ENCODE results near the gene SPDEF.
A peak's percentile ranks its signal among the peaks of the same experiment; 100 is the strongest.

SPDEF gene

DNA sequence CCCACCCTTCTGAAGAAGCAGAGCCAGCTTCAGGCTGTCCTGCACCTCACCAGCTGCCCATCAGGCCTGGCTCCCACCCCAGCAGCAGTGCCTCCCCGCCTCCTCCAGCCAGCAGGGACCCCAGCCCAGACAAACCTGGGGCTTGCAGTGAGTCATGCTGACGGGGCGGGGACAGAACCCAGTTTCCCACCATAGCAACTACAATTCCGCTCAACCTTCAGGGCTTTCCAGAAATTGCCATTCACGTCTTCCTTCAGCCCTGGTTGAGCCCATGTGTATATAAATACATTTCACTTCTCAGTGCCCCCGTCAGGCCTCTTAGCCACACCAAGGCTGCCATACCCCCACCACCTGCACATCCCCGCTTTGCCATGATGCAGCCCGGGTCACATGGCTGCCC, 4.4 kb downstream of the SPDEF start:
- H3K36me3 ChIP-seq (ENCODE audit: control insufficient read depth in 1 of 2, insufficient read depth in 2 of 2, low read length in 2 of 2), result no peaks in the 10 kb centered on the region
- no peak overlapping the region for H3K4me3 ChIP-seq (ENCODE audit: low read depth in 1 of 2, low read length in 2 of 2)
- H3K9me3 ChIP-seq (ENCODE audit: control insufficient read depth in 1 of 2, low read length in 2 of 2), result no peaks in the 10 kb centered on the region
- H3K27ac ChIP-seq (ENCODE audit: low read length), result no peak overlapping the region
- H3K4me1 ChIP-seq (ENCODE audit: control insufficient read depth in 1 of 2, insufficient read depth in 2 of 2, low read length in 2 of 2), result no peaks in the 10 kb centered on the region
- H3K27me3 ChIP-seq (ENCODE audit: low read depth, low read length), result no peaks in the 10 kb centered on the region

GRCh38 chr6:34549804-34550202, 6.3 kb downstream of the SPDEF start:
- Histone ChIP-seq H3K27me3 (ENCODE audit: low read depth, low read length) (no peaks in the 10 kb centered on the region), H3K4me3 (ENCODE audit: low read depth in 1 of 2, low read length in 2 of 2) (no peak overlapping the region), H3K27ac (ENCODE audit: low read length) (no peak overlapping the region), H3K9me3 (ENCODE audit: control insufficient read depth in 1 of 2, low read length in 2 of 2) (no peaks in the 10 kb centered on the region), H3K36me3 (ENCODE audit: control insufficient read depth in 1 of 2, insufficient read depth in 2 of 2, low read length in 2 of 2) (no peaks in the 10 kb centered on the region), H3K4me1 (ENCODE audit: control insufficient read depth in 1 of 2, insufficient read depth in 2 of 2, low read length in 2 of 2) (peaks cover 0 to 3% of the 10 kb centered on the region in 2 donors)

GRCh38 chr6:34549026-34549803, 6.9 kb downstream of the SPDEF start:
- peaks cover 0 to 3% of the 10 kb centered on the region in 2 donors for H3K4me1 ChIP-seq (ENCODE audit: control insufficient read depth in 1 of 2, insufficient read depth in 2 of 2, low read length in 2 of 2)
- H3K9me3 ChIP-seq (ENCODE audit: control insufficient read depth in 1 of 2, low read length in 2 of 2), result no peaks in the 10 kb centered on the region
- no peak overlapping the region for H3K27ac ChIP-seq (ENCODE audit: low read length)
- H3K4me3 ChIP-seq (ENCODE audit: low read depth in 1 of 2, low read length in 2 of 2), result no peak overlapping the region
- no peaks in the 10 kb centered on the region for H3K27me3 ChIP-seq (ENCODE audit: low read depth, low read length)
- no peaks in the 10 kb centered on the region for H3K36me3 ChIP-seq (ENCODE audit: control insufficient read depth in 1 of 2, insufficient read depth in 2 of 2, low read length in 2 of 2)

- H3K27ac ChIP-seq (ENCODE audit: low read length), result no peak overlapping the region
- H3K4me1 ChIP-seq (ENCODE audit: control insufficient read depth in 1 of 2, insufficient read depth in 2 of 2, low read length in 2 of 2), result peaks cover 0 to 3% of the 10 kb centered on the region in 2 donors
- no peak overlapping the region for H3K4me3 ChIP-seq (ENCODE audit: low read depth in 1 of 2, low read length in 2 of 2)
- no peaks in the 10 kb centered on the region for H3K27me3 ChIP-seq (ENCODE audit: low read depth, low read length)
- H3K9me3 ChIP-seq (ENCODE audit: control insufficient read depth in 1 of 2, low read length in 2 of 2), result no peaks in the 10 kb centered on the region
- H3K36me3 ChIP-seq (ENCODE audit: control insufficient read depth in 1 of 2, insufficient read depth in 2 of 2, low read length in 2 of 2), result no peaks in the 10 kb centered on the region
These were observed 8.2 kb downstream of the SPDEF start for GRCh38 chr6:34547701-34548644.

DNA sequence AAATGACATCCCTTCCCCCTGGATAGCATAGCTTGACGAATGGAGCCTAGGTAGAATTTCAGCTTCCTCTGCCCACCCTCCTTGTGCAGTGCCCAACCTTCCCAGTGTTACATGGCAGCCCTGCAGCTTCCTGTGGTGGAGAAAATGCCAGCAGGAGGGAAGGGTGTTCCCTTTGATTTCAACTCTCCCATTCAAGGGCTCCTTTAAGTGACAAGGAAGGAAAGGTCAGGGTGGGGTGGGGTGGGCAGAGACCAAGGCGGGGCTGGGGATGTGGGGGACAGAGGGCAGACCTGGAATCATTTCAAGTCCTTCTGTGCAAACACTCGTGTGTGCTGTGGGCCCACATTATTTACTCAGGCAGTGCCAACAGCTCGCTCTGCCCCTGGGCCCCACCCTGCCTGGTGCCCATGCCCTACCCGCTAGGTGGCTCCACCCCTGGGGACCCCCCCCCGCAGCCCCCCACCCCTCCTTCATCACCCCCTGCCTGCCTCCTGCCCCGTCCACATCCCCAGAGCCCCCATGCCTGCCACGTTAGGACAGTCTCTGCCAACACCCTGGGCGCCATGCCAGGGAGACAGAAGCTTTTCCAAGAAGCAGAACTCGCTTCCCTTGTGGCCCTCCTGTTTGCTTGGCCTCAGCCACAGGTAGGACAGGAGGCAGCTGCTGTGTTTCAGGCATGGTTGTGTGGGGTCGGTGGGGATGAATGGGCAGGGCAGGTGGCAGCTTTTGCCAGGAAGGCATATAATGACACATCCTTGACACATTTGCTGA, 9.4 kb downstream of the SPDEF start:
- Histone ChIP-seq H3K4me3 (ENCODE audit: low read depth in 1 of 2, low read length in 2 of 2) (no peak overlapping the region), H3K9me3 (ENCODE audit: control insufficient read depth in 1 of 2, low read length in 2 of 2) (no peaks in the 10 kb centered on the region), H3K36me3 (ENCODE audit: control insufficient read depth in 1 of 2, insufficient read depth in 2 of 2, low read length in 2 of 2) (no peaks in the 10 kb centered on the region), H3K27me3 (ENCODE audit: low read depth, low read length) (no peaks in the 10 kb centered on the region), H3K4me1 (ENCODE audit: control insufficient read depth in 1 of 2, insufficient read depth in 2 of 2, low read length in 2 of 2) (peaks cover 0 to 3% of the 10 kb centered on the region in 2 donors), H3K27ac (ENCODE audit: low read length) (peak overlapping the region; percentile 31)

GRCh38 chr6:34544776-34545471, 11.2 kb downstream of the SPDEF start:
- Histone ChIP-seq H3K27ac (ENCODE audit: low read length) (no peak overlapping the region), H3K4me3 (ENCODE audit: low read depth in 1 of 2, low read length in 2 of 2) (no peak overlapping the region), H3K4me1 (ENCODE audit: control insufficient read depth in 1 of 2, insufficient read depth in 2 of 2, low read length in 2 of 2) (peaks cover 0 to 3% of the 10 kb centered on the region in 2 donors), H3K27me3 (ENCODE audit: low read depth, low read length) (no peaks in the 10 kb centered on the region), H3K9me3 (ENCODE audit: control insufficient read depth in 1 of 2, low read length in 2 of 2) (no peaks in the 10 kb centered on the region), H3K36me3 (ENCODE audit: control insufficient read depth in 1 of 2, insufficient read depth in 2 of 2, low read length in 2 of 2) (no peaks in the 10 kb centered on the region)

DNA sequence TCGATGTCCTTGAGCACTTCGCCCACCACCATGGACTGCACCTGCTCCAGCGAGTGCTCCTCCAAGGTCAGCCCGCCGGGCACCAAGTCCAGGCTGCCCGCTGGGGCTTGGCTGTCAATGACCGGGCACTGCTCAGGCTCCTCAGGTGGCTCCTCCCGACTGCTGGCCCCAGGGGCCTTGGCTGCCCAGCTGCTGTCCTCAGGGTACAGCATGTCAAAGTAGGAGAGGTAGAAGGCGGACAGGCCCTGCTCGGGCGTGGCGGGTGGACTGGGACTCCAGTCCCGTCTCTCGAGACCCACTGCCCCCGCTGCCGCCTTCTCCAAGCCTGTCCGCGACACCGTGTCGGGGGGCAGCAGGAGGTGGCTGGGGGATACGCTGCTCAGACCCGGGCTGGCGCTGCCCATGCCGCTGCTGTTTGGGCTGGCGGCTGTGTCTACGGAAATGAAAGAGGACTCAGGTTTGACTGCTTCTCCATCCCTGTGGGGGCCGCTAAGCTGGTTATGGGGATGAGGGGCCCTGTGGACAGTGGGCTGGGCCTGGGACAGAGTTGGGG, 12.0 kb downstream of the SPDEF start:
- Histone ChIP-seq H3K27ac (ENCODE audit: low read length) (no peak overlapping the region), H3K4me3 (ENCODE audit: low read depth in 1 of 2, low read length in 2 of 2) (no peak overlapping the region)

DNA sequence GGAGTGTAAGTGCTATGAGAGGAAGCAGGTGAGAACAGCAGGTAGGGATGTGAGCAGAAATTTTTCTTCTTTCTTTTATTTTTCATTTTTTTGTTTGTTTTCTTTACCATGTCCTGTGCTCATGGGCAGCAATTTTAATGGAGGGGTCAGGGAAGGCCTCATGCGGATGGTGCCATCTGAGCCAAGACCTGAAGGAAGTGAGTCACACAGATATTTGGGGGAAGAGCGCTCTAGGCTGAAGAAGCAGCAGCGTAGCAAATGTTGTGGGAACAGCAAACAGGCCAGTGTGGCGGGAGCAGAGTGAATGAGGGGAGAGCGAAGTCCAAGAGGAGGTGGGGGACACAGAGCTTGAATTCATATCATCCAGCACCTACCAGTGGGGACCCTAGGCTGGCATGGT, 12.7 kb downstream of the SPDEF start:
- no peak overlapping the region for H3K4me3 ChIP-seq (ENCODE audit: low read depth in 1 of 2, low read length in 2 of 2)
- H3K36me3 ChIP-seq (ENCODE audit: control insufficient read depth in 1 of 2, insufficient read depth in 2 of 2, low read length in 2 of 2), result no peaks in the 10 kb centered on the region
- no peaks in the 10 kb centered on the region for H3K27me3 ChIP-seq (ENCODE audit: low read depth, low read length)
- no peak overlapping the region for H3K27ac ChIP-seq (ENCODE audit: low read length)
- no peaks in the 10 kb centered on the region for H3K9me3 ChIP-seq (ENCODE audit: control insufficient read depth in 1 of 2, low read length in 2 of 2)
- H3K4me1 ChIP-seq (ENCODE audit: control insufficient read depth in 1 of 2, insufficient read depth in 2 of 2, low read length in 2 of 2), result peaks cover 0 to 3% of the 10 kb centered on the region in 2 donors

More for the DNA sequence above, 12.0 kb downstream of the SPDEF start:
- no peaks in the 10 kb centered on the region for H3K36me3 ChIP-seq (ENCODE audit: control insufficient read depth in 1 of 2, insufficient read depth in 2 of 2, low read length in 2 of 2)
- H3K9me3 ChIP-seq (ENCODE audit: control insufficient read depth in 1 of 2, low read length in 2 of 2), result no peaks in the 10 kb centered on the region
- H3K27me3 ChIP-seq (ENCODE audit: low read depth, low read length), result no peaks in the 10 kb centered on the region
- H3K4me1 ChIP-seq (ENCODE audit: control insufficient read depth in 1 of 2, insufficient read depth in 2 of 2, low read length in 2 of 2), result peaks cover 0 to 3% of the 10 kb centered on the region in 2 donors

DNA sequence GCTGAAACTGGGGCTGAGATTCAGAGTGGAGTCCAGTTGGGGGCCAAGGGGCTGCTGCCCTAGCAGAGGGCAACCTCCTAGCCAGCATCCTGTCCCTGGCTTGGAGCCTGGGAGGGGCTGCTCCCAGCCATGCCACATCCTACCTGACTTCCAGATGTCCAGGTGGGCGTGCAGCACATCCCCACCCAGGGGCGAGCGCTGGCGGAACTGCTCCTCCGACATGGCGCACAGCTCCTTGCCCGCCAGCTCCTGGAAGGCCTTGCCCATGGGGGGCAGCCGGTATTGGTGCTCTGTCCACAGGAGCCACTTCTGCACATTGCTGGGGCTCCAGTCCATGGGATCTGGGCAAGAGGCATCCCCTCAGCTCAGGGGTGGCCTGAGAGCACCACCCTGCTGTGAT, 15.3 kb downstream of the SPDEF start:
- Histone ChIP-seq H3K36me3 (ENCODE audit: control insufficient read depth in 1 of 2, insufficient read depth in 2 of 2, low read length in 2 of 2) (no peaks in the 10 kb centered on the region), H3K27ac (ENCODE audit: low read length) (no peak overlapping the region), H3K4me3 (ENCODE audit: low read depth in 1 of 2, low read length in 2 of 2) (no peak overlapping the region), H3K9me3 (ENCODE audit: control insufficient read depth in 1 of 2, low read length in 2 of 2) (no peaks in the 10 kb centered on the region), H3K4me1 (ENCODE audit: control insufficient read depth in 1 of 2, insufficient read depth in 2 of 2, low read length in 2 of 2) (no peaks in the 10 kb centered on the region), H3K27me3 (ENCODE audit: low read depth, low read length) (no peaks in the 10 kb centered on the region)

- Histone ChIP-seq H3K27me3 (ENCODE audit: low read depth, low read length) (no peaks in the 10 kb centered on the region), H3K4me3 (ENCODE audit: low read depth in 1 of 2, low read length in 2 of 2) (no peak overlapping the region), H3K9me3 (ENCODE audit: control insufficient read depth in 1 of 2, low read length in 2 of 2) (no peaks in the 10 kb centered on the region), H3K27ac (ENCODE audit: low read length) (no peak overlapping the region), H3K4me1 (ENCODE audit: control insufficient read depth in 1 of 2, insufficient read depth in 2 of 2, low read length in 2 of 2) (no peaks in the 10 kb centered on the region), H3K36me3 (ENCODE audit: control insufficient read depth in 1 of 2, insufficient read depth in 2 of 2, low read length in 2 of 2) (no peaks in the 10 kb centered on the region)
These were observed 15.9 kb downstream of the SPDEF start for GRCh38 chr6:34540222-34540621.
